SHP77 treated with DMSO at 0.1 percent for 48 hours (cell line): ENCODE results near the gene DNASE1L1.

ENCODE experiments used
- DNase-seq: peaks from one replicate; lab custom pipeline; 2025; lab: John Stamatoyannopoulos, UW

Gene DNASE1L1, protein sequence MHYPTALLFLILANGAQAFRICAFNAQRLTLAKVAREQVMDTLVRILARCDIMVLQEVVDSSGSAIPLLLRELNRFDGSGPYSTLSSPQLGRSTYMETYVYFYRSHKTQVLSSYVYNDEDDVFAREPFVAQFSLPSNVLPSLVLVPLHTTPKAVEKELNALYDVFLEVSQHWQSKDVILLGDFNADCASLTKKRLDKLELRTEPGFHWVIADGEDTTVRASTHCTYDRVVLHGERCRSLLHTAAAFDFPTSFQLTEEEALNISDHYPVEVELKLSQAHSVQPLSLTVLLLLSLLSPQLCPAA

DNA sequence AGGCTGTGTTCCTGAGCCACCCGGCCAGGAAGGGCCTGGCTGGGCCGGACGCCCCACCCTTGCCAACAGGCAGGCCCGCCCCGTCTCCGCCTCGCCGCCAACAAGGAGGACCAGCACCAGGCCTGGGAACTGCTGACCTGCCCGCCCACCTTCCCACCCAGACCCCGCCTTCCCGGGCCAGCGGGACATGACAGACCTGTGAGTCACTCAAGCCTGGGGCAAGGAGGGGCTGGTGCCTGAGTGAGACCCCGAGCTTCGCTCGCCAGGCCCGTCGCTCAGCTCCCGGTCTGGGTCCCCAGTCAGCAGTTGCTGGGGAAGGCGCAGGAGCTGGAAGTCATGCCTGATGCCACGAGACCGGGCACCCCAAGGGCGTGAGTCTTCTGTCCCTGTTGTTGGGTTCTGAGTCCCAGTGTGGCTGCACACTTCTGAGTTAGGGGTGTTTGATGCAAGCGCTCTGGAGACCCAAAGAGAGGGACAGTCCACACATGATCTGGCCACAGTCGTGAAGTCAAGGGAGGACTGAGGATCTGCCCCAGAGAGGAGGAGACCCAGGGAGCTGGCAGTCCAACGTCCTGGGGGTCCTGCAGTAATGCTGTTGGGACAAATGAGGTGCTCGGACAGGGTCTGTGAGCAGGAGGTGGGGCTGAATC is at the start of gene DNASE1L1:
Gene DNASE1L1 (minus strand): TSS at position 33 of the 650 bp plus-strand sequence. CDS start 3,686 bp downstream, outside the sequence.
- no peak for DNase-seq

DNA sequence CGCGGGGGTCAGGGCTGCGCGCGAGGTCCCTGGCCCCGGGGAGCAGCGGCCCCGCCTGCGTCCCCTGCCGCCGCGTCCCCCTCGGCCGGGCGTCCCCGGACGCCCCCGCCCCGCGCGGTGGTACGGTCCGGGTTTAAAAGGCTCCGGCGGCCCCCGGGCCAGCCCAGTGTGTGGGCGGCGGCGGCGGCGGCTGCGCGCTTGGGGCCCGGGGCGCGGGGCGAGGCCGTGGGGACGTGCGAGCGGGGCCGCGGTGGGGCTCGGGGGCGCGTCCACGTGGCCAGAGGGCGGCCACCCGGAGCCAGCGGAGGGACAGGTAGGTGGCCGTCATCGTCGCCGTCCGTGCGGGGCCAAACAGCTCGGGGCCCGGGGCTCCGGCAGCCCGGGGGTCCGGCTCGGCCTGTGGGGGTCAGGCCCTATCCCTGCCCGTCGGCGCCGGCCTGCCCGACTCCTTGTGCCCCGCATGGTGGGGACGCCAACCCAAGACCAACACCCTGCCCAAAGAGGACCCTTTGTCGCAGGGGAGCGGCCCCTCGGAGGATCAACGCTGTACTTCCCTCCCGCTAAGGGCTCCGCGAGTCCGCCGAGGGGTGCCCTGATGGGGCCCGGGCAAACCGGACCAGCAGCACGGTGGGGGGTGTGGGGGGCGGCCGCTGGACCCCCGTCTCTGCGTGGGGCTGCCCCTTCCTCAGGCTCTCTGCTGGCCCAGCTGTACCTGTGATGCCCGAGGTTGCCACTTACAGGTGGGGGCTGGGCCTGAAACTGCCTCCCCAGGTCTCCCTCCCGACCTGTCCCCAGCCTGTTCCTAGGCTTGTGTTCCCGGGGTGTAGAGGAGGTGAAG is 49.3 kb upstream of the DNASE1L1 start, which contains the start of gene PLXNA3:
Gene PLXNA3 (plus strand): TSS at position 166 of the 838 bp plus-strand sequence. CDS start 1,903 bp downstream, outside the sequence.
- no peak for DNase-seq

DNA sequence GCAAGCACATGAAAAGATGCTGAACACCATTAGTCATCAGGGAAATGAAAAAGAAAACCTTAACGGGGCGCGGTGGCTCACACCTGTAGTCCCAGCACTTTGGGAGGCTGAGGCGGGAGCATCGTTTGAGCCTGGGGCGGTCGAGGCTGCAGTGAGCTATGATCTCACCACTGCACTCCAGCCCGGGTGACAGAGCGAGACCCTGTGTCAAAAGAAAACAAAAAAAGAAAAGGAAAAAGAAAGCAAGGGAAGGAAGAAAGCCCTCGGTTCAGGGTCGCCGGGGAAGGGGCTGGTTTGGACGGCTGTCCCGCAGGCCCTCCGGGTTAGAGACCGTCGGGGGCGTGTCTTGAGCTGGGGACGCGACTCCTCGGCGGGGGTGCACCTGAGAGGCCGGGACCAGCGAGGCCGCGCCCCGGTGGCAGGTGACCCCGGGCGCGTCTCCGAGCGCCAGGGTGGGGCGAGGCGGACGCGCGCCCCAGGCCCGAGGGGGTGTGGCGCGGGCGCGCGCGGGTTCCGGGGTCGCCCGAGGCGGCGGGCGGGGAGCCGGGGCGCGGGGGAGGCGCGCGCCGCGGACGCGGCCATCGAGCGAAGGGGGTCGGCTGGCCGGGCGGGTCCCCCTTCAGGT is 48.5 kb upstream of the DNASE1L1 start:
- no peak for DNase-seq

DNA sequence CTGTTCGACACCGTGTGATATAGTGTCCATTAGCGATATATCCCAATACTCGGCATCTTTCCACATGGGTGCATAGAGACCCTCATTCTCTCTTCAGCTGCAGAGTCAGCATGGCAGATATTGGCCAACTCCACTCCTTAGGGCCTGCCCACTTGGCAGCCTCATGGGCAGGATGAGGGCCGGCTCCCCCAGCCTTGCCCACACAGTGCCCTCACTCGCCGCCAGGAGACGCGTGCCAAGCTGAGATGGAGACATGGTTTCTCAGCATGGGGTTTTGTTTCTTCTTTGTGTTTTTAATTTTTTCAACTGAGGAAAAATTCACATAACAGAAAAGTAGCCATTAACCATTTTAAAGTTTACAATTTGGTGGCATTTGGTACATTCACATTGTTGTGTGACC is 43.8 kb upstream of the DNASE1L1 start:
- no peak for DNase-seq

DNA sequence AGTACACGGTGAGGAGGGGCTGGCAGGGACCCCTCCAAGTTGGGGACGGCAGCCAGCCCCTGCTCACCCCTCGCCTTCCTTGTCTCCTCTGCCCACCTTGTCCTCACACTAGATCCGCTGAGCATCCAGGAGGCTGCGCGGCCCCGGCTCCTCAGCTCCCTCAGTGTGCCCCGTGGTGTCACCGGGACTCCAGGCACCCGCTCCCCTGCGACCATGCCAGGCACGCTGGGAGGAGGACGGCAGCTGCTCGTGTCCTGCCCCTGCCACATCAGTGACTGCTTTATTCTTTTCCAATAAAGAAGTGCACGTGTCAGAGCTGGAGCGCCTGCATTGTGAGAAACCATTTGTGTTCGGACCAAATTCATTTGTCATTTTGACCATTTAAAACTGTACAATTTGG is 41.3 kb upstream of the DNASE1L1 start:
- DNase-seq, result no peak

DNA sequence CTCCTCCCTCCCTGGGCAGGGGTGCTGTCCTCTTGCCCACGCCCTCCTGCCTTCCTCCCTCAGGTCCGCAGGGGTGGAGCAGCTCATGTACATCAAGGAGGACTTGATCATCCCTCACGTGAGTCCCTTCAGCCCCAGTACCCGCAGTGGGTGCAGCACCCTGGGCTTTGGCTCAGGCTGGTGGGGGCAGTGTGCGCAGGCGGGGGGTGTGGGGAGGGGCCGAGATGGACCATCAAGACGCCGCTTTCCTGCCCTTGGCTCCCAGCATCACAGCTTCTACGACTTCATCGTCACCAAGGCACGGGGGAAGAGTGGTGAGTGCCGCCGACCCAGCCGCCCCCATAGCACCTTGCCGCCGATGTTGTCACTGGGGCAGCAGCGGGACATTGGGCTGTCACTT is 40.6 kb upstream of the DNASE1L1 start:
- no peak for DNase-seq

DNA sequence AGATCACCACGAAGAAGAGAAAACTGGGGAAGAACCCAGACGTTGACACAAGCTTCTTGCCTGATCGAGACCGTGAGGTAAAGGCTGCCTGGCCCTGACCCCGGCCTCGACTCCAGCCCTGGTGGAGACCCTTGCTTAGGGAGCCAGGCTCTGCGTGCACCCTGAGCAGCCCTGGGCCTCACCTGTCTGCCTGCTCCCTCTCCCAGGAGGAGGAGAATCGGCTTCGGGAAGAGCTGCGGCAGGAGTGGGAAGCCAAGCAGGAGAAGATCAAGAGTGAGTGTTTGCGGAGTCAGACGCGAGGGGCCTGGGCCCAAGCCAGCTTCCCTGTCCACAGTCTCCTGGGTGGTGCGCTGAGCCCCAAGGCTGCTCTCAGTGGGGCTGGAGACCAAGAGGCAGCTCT is 39.4 kb upstream of the DNASE1L1 start:
- no peak for DNase-seq

DNA sequence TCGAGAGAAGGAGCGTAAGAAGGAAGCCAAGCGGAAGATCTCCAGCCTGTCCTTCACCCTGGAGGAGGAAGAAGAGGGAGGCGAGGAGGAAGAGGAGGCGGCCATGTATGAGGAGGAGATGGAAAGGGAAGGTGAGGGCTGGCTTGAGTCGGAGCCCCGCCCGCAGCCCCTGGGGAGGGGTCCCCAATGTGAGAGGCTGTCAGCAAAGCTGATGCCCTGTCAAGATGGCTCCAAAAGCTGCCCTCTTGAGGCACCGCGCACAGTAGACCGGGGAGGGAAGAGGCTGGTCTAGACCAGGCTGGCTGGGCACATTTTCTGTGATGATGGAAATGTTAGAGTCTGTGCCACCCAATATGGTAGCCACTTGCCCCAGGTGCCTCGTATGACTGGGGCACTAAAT is 37.4 kb upstream of the DNASE1L1 start:
- DNase-seq, result no peak

DNA sequence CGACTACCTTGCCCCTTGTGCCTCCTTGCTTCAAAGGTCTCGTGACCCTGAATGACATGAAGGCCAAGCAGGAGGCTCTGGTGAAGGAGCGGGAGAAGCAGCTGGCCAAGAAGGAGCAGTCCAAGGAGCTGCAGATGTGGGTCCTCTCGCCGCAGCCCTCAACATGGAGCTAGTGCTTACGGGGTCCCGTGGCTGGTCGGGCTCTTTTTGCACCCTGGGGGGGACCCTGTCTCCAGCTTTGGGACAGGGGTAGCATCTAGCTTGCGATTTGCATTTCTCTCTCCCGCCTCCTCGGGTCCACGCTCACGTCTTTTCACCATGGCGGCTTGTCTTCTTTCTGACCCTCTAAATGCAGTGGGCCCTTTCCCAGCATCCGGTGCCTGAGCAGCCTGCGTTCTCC is 36.7 kb upstream of the DNASE1L1 start:
- DNase-seq, result no peak

DNA sequence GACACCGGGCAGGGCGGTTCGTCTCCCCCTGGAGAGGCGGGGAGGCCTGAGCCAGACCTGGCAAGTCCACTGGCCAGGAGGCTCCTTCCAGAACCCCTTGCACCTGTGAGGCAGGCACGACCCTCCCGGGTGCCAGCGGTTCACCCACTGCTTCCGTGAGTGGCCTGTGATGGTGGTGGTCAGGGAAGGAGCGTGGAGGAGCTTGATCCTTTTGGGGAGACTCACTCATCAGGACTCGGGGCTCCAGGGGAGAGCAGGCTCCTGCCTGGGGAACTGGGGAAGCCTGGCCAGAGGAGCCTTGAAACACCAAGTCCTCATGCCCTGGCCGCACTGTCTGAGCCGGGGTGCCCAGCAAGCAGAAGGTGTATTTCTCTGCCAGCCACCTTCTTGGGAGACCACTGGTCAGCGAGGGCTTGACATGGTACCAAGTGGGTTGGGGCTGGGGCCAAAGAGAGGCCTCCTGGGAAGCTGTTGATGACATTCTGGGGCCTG is 35.7 kb upstream of the DNASE1L1 start:
- DNase-seq, result no peak

DNA sequence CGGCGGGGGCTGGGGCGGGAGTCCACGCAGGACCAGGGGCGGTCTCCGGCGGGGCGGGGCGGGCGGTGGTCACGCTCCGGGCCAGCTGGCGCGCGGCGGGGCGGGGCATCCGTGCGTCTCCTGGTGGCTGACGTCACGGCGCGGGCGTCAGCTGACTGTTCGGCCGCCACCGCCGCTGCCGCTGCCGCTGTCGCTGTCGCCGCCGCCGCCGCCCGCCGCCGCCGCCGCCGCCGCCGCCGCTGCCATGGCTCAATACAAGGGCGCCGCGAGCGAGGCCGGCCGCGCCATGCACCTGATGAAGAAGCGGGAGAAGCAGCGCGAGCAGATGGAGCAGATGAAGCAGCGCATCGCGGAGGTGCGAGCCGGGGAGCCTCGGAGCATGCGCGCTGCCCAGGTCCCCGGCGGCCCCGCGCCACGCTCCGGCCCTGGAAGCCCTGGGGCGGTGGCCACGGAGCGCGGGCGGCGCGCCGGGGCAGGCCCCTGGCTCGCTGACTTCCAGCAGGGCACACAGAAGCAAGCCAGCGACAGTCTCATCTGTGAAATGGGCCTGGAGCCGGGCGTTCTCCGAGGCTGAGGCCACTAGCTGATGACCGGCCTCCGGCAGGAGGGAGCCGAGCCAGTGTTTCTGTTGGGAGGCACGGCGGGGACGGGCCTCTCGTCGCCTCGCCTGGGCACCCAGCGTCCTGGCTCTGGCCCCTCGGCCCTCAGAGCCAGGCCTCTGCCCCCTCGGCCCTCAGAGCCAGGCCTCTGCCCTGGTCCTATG is 35.1 kb upstream of the DNASE1L1 start, which contains the start of gene FAM50A:
Gene FAM50A (plus strand): TSS at position 150 of the 763 bp plus-strand sequence. CDS start 95 bp downstream, at position 245.
- DNase-seq, result no peak

DNA sequence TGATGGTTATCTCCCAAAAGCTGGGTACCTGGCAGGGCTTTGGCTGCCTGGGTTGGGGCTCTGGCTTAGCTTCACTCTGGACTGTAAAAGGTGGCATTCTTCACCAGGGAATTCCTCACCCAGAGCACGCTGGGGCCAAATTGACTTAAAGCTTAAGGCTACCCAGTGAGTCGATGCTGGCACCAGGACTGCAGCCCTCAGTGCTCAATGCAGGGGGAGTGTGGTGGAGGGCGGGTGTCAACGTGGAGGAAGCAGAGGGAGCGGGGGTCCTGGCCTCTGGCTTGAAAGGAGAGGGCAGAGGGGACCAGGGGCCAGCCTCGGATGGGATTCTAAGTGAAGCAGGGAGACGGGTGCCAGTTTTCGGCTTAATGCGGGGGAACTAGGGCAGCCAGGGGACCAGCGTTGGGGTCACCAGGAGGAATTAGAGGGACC is 34.4 kb upstream of the DNASE1L1 start:
- no peak for DNase-seq

DNA sequence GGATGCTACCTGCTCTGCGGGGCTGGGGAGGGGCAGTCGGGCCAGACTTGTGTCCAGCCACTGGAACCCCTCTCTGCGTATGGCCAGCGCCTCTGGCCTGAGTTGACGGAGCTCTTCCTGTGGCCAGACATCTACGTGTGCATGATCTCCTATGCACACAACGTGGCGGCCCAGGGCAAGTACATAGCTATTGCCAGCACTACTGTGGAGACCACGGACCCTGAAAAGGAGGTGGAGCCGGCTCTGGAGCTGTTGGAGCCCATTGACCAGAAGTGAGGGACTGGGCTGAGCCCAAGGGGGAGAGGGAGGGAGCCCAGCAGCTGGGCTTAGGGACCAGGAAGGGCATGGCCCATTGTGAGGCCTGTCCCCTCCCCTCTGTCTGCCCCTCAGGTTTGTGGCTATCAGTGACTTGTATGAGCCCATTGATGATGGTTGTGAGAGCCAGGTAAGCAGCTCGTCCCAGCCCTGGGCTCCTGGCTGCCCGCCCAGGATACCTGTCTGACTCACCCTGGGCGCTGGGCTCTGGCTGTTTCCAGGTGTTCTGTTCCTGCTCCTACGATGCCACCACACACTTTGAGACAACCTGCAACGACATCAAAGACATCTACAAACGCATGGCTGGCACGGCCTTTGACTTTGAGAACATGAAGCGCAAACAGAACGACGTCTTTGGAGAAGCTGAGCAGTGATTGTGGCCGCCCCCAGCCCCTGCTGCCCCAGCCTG is 33.1 kb upstream of the DNASE1L1 start:
- DNase-seq, result no peak

DNA sequence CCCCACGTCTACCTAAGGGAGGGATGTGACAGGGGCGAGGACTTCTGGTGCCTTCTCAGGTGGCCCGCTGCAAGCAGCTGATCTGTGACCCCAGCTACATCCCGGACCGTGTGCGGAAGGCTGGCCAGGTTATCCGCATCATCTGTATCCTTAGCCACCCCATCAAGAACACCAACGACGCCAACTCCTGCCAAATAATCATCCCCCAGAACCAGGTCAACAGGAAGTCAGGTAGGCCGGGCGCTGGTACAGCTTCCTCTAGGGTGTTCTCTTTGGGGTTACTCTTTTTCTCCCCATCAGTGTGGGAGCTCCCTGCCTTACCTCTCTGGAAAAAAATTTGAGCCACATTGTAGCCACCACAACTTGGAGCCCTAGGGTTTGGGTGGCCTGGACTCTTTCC is 32.5 kb upstream of the DNASE1L1 start:
- no peak for DNase-seq

DNA sequence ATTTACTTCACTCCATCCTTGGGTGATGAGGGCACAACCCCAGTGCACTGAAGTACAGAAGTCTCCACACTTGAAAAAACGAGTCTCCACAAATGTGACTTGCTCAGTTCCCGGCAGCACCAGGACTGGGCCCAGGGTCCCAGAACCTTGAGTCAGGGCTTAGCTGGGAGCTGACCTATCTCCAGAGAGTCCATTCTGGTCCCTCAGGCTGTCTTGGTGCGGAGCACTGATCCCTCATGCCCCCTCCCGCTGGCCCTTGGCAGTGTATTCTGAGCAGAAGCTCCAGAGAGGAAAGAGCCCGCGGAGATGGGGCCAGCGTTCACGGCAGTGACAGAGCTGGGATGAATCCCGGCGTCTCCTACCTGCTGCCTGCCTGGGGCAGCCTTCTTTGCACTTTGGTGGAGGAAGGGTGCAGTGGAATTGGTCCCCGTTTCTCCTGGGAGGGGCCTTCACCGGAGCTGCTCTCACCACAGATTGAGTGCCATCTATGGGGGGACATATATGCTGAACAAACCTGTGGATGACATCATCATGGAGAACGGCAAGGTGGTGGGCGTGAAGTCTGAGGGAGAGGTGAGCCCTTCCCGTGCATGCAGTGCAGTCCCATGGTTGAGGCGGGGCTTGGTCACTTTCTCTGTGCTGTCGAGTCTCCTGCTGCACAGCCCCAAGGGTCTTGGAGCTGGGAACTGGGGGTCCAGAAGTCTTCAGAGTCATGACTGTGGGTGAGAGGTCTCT is 31.7 kb upstream of the DNASE1L1 start:
- no peak for DNase-seq

DNA sequence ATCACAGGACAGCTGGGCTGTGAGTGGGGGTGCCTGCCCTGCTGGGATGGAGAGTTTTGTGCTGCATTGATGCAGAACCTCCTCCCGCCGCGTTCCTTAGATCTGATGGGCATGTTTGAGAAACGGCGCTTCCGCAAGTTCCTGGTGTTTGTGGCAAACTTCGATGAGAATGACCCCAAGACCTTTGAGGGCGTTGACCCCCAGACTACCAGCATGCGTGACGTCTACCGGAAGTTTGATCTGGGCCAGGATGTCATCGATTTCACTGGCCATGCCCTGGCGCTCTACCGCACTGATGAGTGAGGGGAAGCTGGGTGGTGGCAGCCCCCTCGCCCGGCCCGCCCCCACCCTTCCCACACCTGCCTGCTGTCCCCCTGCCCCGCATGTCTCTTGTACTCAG is 30.8 kb upstream of the DNASE1L1 start:
- DNase-seq, result no peak

DNA sequence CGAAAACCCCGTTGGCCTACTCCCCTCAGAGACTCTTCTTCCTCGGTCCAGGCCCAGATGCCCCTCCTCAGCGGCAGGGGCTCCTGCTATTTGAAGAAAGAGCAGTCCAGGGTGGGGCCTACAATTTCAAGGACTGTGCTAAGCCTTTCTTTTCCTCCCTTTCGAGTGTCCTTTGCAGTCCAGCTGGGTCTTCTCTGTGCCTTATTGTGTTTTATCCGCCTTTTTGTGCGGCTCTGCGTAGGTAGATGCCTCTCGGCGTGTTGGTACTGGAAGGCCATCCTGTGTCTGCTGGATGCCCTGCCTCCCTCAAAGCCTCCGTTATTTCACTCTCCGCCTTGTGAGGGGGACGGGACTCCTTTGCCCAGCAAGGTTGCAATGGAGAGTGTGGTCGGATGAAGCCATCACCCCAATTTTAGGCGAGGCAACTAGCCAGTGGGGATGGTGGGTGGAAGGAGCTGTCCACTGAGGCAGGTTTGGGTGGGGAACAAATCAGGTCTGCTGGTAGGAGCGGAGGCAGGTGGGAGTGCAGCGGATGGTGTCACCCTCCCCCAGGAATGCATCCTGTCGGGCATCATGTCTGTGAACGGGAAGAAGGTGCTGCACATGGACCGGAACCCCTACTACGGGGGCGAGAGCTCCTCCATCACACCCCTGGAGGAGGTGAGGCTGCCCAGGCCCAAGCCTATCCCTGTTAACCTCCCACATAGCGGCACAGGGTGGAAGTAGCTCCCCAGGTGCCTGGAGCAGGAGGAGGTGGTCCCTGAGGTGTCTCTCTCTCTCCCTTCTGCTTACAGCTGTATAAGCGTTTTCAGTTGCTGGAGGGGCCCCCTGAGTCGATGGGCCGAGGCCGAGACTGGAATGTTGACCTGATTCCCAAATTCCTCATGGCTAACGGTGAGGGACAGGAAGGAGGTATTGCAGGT is 29.2 kb upstream of the DNASE1L1 start:
- no peak for DNase-seq

DNA sequence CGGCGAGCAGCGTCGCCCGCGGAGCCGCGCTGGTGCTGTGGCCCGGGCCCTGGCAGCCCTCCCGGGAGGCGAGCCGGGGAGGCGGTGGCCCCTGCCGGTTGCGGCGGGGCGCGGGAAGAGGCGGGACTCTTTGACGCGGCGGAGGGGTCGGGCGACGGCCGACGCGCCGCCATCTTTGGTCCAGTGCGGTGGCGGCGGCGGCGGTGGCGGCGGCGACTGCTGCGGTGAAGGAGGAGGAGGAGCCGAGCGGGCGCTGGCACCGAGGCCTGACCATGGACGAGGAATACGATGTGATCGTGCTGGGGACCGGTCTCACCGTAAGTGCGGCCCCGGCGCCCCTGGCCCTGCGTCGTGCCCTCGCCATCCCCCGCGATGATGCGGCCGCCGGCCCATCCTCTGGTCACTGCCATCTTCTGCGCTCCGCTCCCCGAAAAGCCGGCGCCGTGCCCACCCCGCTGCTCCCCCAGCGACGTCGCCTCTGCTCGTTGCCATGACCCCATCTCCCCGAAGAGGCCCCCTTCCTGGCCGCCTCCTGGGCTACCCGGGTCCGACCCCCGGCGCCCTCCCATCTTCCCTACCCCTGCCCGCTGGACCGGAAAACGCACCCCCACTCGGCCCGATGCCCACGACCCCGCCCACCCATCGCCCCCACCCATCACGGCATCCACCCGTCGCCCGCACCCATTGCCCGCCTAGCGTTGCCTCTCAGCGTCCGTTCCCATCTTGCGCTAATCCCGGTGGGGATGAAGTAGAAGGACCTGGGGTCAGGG is 28.1 kb upstream of the DNASE1L1 start, which contains the start of gene GDI1:
Gene GDI1 (plus strand): TSS at position 172 of the 770 bp plus-strand sequence. CDS start 101 bp downstream, at position 273.
- DNase-seq, result no peak
